Immature natural killer cell (primary cell): ENCODE data around the gene MIF4GD. TPM values are rescaled to one million over a fixed set of nuclear protein-coding genes. Genes with fewer than 3 reads are reported as not detected.
A peak's percentile ranks its signal among the peaks of the same experiment; 100 is the strongest.
"Not testable (repeated sequence)": the region's sequence is repeated elsewhere in the genome, so short reads cannot be mapped to it uniquely, and the experiment has no call there.

Experiments used
- DNase-seq, 3 donors: peaks; one replicate each; pipeline ENCODE4 v3.0.0; 2022; ENCODE audit warnings: mixed read lengths in 1 of 3
- H3K27ac Mint-ChIP-seq, 6 donors: one replicate each; pipeline ENCODE4 v1.8.0; 2020; ENCODE audit warnings: mixed read lengths in 6 of 6, mild to moderate bottlenecking in 5 of 6, inconsistent platforms in 4 of 6, moderate library complexity in 3 of 6
- H3K27me3 Mint-ChIP-seq, 3 donors: one replicate each; pipeline ENCODE4 v1.8.0; 2020 to 2021; ENCODE audit warnings: low read depth in 3 of 3, mild to moderate bottlenecking in 3 of 3, mixed read lengths in 3 of 3, moderate library complexity in 3 of 3, inconsistent platforms in 1 of 3
- H3K36me3 Mint-ChIP-seq, 3 donors: one replicate each; pipeline ENCODE4 v1.8.0; 2020; ENCODE audit warnings: mixed read lengths in 3 of 3, inconsistent platforms in 2 of 3, mild to moderate bottlenecking in 2 of 3
- H3K4me1 Mint-ChIP-seq, 2 donors: one replicate each; pipeline ENCODE4 v1.8.0; 2020; ENCODE audit warnings: inconsistent platforms in 2 of 2, mild to moderate bottlenecking in 2 of 2, mixed read lengths in 2 of 2, moderate library complexity in 1 of 2
- H3K4me3 Mint-ChIP-seq, 5 donors: one replicate each; pipeline ENCODE4 v1.8.0; 2020; ENCODE audit warnings: mild to moderate bottlenecking in 5 of 5, mixed read lengths in 5 of 5, inconsistent platforms in 3 of 5, moderate library complexity in 3 of 5
- H3K9me3 Mint-ChIP-seq, 6 donors: one replicate each; pipeline ENCODE4 v1.8.0; 2020; ENCODE audit warnings: mild to moderate bottlenecking in 6 of 6, mixed read lengths in 6 of 6, inconsistent platforms in 4 of 6, moderate library complexity in 3 of 6
- polyA plus RNA-seq, 3 donors: library from polyadenylated mRNA; unstranded; fragments of 300-500 nt; fragmentation: Illumina TruSeq; gene quantifications; one replicate each; pipeline ENCODE4 v1.2.3, GENCODE V29; 2021

The MIF4GD gene
- polyA plus RNA-seq, 3 donors from 2014 or later = 113 to 187 (median 145) TPM

GRCh38 chr17:75262112-75262606 lies 8.9 kb downstream of the MIF4GD start:
- peaks cover 0 to 10% (median 4%) of the 10 kb centered on the region in 3 donors for H3K36me3 Mint-ChIP-seq
- H3K27ac Mint-ChIP-seq = peak overlapping the region; percentile 99 to 100 (median 99)
- H3K9me3 Mint-ChIP-seq = no peaks in the 10 kb centered on the region
- DNase-seq = no peak
- H3K27me3 Mint-ChIP-seq = peaks cover 4 to 18% (median 8%) of the 10 kb centered on the region in 3 donors
- H3K4me1 Mint-ChIP-seq = peaks cover 42 to 55% of the 10 kb centered on the region in 2 donors
- H3K4me3 Mint-ChIP-seq = peak overlapping the region; percentile 94 to 99 (median 95)

GRCh38 chr17:75261336-75262111 lies 9.5 kb downstream of the MIF4GD start, which contains the start of the genes GGA3 and MRPS7:
Gene GGA3, minus strand, starts transcription at chr17:75261606. Its CDS starts 19 bp downstream, at chr17:75261587.
Gene MRPS7, plus strand, starts transcription at chr17:75261879. Its CDS starts 22 bp downstream, at chr17:75261901.
- H3K27me3 Mint-ChIP-seq = peaks cover 4 to 18% (median 6%) of the 10 kb centered on the region in 3 donors
- peak; percentile 96 to 97 (median 97) for DNase-seq
- peak within 1 kb of the TSS; percentile 94 to 99 (median 95) for H3K4me3 Mint-ChIP-seq
- peaks cover 0 to 10% (median 4%) of the 10 kb centered on the region in 3 donors for H3K36me3 Mint-ChIP-seq
- peak within 1 kb of the TSS; percentile 99 to 100 (median 99) for H3K27ac Mint-ChIP-seq
- no peaks in the 10 kb centered on the region for H3K9me3 Mint-ChIP-seq
- peaks cover 47 to 62% of the 10 kb centered on the region in 2 donors for H3K4me1 Mint-ChIP-seq

- H3K36me3 Mint-ChIP-seq = peaks cover 0 to 5% (median 4%) of the 10 kb centered on the region in 3 donors
- no peak for DNase-seq
- H3K9me3 Mint-ChIP-seq = no peaks in the 10 kb centered on the region
- H3K4me3 Mint-ChIP-seq = peak overlapping the region; percentile 94 to 99 (median 95)
- H3K27me3 Mint-ChIP-seq = peaks cover 4 to 18% (median 8%) of the 10 kb centered on the region in 3 donors
- peaks cover 54 to 69% of the 10 kb centered on the region in 2 donors for H3K4me1 Mint-ChIP-seq
- peak overlapping the region; percentile 99 to 100 (median 99) for H3K27ac Mint-ChIP-seq
Measured at GRCh38 chr17:75260641-75261335, 10.2 kb downstream of the MIF4GD start.

- H3K4me3 Mint-ChIP-seq, DNase-seq, H3K9me3 Mint-ChIP-seq, H3K36me3 Mint-ChIP-seq: not testable (repeated sequence)
- Mint-ChIP-seq H3K27me3 (peaks cover 4 to 17% (median 9%) of the 10 kb centered on the region in 3 donors), H3K27ac (peak overlapping the region in 2 of 6 donors; percentile 45 to 67), H3K4me1 (peaks cover 69 to 98% of the 10 kb centered on the region in 2 donors)
Measured at GRCh38 chr17:75257228-75257627, 13.8 kb downstream of the MIF4GD start.

- peaks cover 65 to 91% of the 10 kb centered on the region in 2 donors for H3K4me1 Mint-ChIP-seq
- not testable (repeated sequence) for H3K27me3 Mint-ChIP-seq, H3K9me3 Mint-ChIP-seq, H3K36me3 Mint-ChIP-seq, DNase-seq, H3K4me3 Mint-ChIP-seq
- H3K27ac Mint-ChIP-seq = peak overlapping the region in 2 of 6 donors; percentile 38 to 52
Measured at GRCh38 chr17:75255954-75256698, 14.9 kb downstream of the MIF4GD start.

GRCh38 chr17:75252039-75252816 lies 18.8 kb downstream of the MIF4GD start:
- Mint-ChIP-seq H3K27ac (peak overlapping the region in 4 of 6 donors; percentile 7 to 88 (median 44)), H3K4me1 (peaks cover 48 to 62% of the 10 kb centered on the region in 2 donors), H3K36me3 (no peaks in the 10 kb centered on the region), H3K4me3 (peak overlapping the region in 1 of 5 donors; percentile 19), H3K9me3 (no peaks in the 10 kb centered on the region), H3K27me3 (peaks cover 0 to 3% (median 0%) of the 10 kb centered on the region in 3 donors)
- DNase-seq = no peak

- Mint-ChIP-seq H3K4me1 (peaks cover 31 to 40% of the 10 kb centered on the region in 2 donors), H3K36me3 (peaks cover 0 to 5% (median 3%) of the 10 kb centered on the region in 3 donors), H3K4me3 (peak overlapping the region in 1 of 5 donors; percentile 61), H3K27ac (peak overlapping the region in 5 of 6 donors; percentile 1 to 82 (median 67)), H3K27me3 (no peaks in the 10 kb centered on the region), H3K9me3 (no peaks in the 10 kb centered on the region)
- no peak for DNase-seq
Measured at GRCh38 chr17:75250009-75250471, 21.0 kb downstream of the MIF4GD start.

- Mint-ChIP-seq H3K36me3 (peaks cover 0 to 6% (median 3%) of the 10 kb centered on the region in 3 donors), H3K9me3 (no peaks in the 10 kb centered on the region), H3K27ac (peak overlapping the region in 4 of 6 donors; percentile 1 to 71 (median 52)), H3K4me1 (peaks cover 31 to 37% of the 10 kb centered on the region in 2 donors), H3K27me3 (no peaks in the 10 kb centered on the region), H3K4me3 (no peak overlapping the region)
- no peak for DNase-seq
Measured at GRCh38 chr17:75249564-75249963, 21.5 kb downstream of the MIF4GD start.

GRCh38 chr17:75246404-75246803 lies 24.6 kb downstream of the MIF4GD start:
- Mint-ChIP-seq H3K36me3 (peaks cover 3 to 22% (median 3%) of the 10 kb centered on the region in 3 donors), H3K4me1 (peaks cover 18 to 34% of the 10 kb centered on the region in 2 donors), H3K9me3 (no peaks in the 10 kb centered on the region), H3K27me3 (no peaks in the 10 kb centered on the region), H3K27ac (no peak overlapping the region), H3K4me3 (no peak overlapping the region)
- DNase-seq = no peak

GRCh38 chr17:75245011-75245410 lies 26.0 kb downstream of the MIF4GD start:
- H3K4me3 Mint-ChIP-seq = no peak overlapping the region
- H3K36me3 Mint-ChIP-seq = peaks cover 3 to 23% (median 3%) of the 10 kb centered on the region in 3 donors
- no peak for DNase-seq
- H3K9me3 Mint-ChIP-seq = no peaks in the 10 kb centered on the region
- H3K27me3 Mint-ChIP-seq = no peaks in the 10 kb centered on the region
- no peak overlapping the region for H3K27ac Mint-ChIP-seq
- peaks cover 11 to 31% of the 10 kb centered on the region in 2 donors for H3K4me1 Mint-ChIP-seq

GRCh38 chr17:75244133-75244866 lies 26.7 kb downstream of the MIF4GD start:
- Mint-ChIP-seq H3K36me3 (peaks cover 3 to 23% (median 3%) of the 10 kb centered on the region in 3 donors), H3K4me3 (no peak overlapping the region), H3K27ac (peak overlapping the region in 2 of 6 donors; percentile 24 to 56), H3K27me3 (no peaks in the 10 kb centered on the region), H3K4me1 (peaks cover 7 to 23% of the 10 kb centered on the region in 2 donors), H3K9me3 (no peaks in the 10 kb centered on the region)
- no peak for DNase-seq
